ENCODE data around the gene NCKAP5.
A peak's percentile ranks its signal among the peaks of the same experiment; 100 is the strongest.
"Not testable (repeated sequence)": the region's sequence is repeated elsewhere in the genome, so short reads cannot be mapped to it uniquely, and the experiment has no call there.

NCKAP5 gene

DNA sequence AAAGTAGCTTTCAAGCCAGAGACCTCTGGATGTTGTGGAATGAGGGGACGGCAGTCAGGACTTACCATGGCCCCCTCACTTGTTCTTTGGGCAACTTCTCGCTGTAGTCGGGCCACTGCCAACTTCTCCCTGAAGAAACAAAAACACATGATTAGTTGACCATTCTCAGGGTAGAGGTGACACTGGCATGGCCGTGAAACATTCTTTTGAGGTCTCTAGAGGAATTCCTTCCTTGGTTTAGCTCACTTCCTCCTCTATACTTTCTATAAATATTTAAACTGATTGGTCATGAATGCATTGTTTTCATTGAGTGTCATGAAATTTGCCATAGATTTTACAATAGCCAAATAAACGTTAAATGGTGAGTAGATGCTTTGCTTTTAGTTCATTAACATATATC lies 354.6 kb downstream of the NCKAP5 start:
- H3K4me3 ChIP-seq (ENCODE audit: control insufficient read depth, low read depth, low read length), result no peak overlapping the region
- DNase-seq (ENCODE audit: low read depth), result no peak
- no peak for TF ChIP-seq CTCF (IDR thresholded peaks at IDR 0.05; ENCODE audit: control insufficient read depth, insufficient read depth, low read depth, low read length, missing control alignments)

- no peak for TF ChIP-seq CTCF (IDR thresholded peaks at IDR 0.05; ENCODE audit: control insufficient read depth, insufficient read depth, low read depth, low read length, missing control alignments)
- H3K4me3 ChIP-seq (ENCODE audit: control insufficient read depth, low read depth, low read length), result no peak overlapping the region
- no peak for DNase-seq (ENCODE audit: low read depth)
Measured at GRCh38 chr2:133209325-133209724, 358.9 kb downstream of the NCKAP5 start.

DNA sequence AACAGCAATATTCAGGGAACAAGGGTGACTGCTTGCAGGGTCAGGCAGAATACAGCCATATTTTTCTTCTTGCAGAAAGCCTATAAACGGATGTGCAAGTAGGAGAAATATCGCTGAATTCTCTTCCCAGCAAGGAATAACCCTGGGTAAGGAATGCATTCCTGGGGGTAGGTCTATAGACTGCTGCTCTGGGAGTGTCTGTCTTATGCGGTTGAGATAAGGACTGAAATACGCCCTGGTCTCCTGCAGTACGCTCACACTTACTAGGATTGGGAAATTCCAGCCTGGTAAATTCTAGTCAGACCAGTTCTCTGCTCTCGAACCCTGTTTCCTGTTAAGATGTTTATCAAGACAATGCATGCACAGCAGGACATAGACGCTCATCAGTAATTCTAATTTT lies 361.6 kb downstream of the NCKAP5 start:
- DNase-seq (ENCODE audit: low read depth), result not testable (repeated sequence)

GRCh38 chr2:133204421-133204820 lies 363.8 kb downstream of the NCKAP5 start:
- no peak for TF ChIP-seq CTCF (IDR thresholded peaks at IDR 0.05; ENCODE audit: control insufficient read depth, insufficient read depth, low read depth, low read length, missing control alignments)
- no peak overlapping the region for H3K4me3 ChIP-seq (ENCODE audit: control insufficient read depth, low read depth, low read length)
- no peak for DNase-seq (ENCODE audit: low read depth)

More for the DNA sequence above, 361.6 kb downstream of the NCKAP5 start:
- H3K4me3 ChIP-seq (ENCODE audit: control insufficient read depth, low read depth, low read length), result not testable (repeated sequence)

DNA sequence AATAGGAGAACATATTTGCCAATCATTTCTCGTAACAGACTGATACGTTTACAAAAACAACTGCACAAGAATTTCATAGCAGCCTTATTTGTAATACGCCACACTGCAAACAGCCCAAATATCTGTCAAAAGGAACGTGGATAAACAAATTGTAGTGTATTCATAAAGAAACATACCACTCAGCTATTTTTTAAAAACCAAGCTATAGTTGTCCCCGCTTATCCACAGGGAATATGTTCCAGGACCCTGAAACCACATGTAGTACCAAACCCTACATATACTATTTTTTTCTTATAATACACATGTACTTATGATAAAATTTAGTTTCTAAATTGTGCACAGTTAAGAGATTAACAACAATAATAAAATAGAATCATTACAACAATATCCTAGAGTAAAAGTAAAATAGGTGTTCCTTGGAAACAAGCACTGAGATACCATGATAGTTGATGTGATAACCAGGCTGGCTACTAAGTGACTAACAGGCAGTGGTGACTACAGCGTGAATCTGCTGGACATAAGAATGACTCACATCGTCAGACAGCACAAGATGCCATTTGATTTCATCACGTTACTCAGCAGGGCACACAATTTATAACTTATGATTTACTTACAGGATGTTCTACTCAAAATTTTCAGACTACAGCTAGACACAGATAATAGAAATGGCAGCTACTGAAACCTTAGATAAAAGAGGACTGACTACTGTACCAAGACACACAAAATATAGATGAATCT lies 367.4 kb downstream of the NCKAP5 start:
- no peak overlapping the region for H3K4me3 ChIP-seq (ENCODE audit: control insufficient read depth, low read depth, low read length)
- no peak for TF ChIP-seq CTCF (IDR thresholded peaks at IDR 0.05; ENCODE audit: control insufficient read depth, insufficient read depth, low read depth, low read length, missing control alignments)
- DNase-seq (ENCODE audit: low read depth), result peak; percentile 89

DNA sequence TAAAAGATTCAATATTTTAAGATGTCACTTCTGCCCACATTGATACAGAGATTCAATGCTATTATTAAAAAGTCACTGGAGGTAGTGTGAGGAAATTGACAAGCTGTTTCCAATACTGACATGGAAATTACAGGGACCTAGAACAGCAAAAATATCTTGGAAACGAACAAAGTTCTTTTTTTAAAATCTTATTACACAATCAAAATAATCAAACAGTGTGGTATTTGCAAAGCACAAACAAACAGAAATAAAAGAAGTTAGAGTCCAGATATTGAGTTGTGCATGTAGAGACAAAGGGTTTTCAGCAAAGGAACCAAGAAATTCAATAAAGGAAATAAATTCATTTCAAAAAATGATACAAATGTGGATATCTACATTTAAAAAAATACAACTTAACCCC lies 369.6 kb downstream of the NCKAP5 start:
- H3K4me3 ChIP-seq (ENCODE audit: control insufficient read depth, low read depth, low read length), result no peak overlapping the region
- DNase-seq (ENCODE audit: low read depth), result no peak
- no peak for TF ChIP-seq CTCF (IDR thresholded peaks at IDR 0.05; ENCODE audit: control insufficient read depth, insufficient read depth, low read depth, low read length, missing control alignments)

DNA sequence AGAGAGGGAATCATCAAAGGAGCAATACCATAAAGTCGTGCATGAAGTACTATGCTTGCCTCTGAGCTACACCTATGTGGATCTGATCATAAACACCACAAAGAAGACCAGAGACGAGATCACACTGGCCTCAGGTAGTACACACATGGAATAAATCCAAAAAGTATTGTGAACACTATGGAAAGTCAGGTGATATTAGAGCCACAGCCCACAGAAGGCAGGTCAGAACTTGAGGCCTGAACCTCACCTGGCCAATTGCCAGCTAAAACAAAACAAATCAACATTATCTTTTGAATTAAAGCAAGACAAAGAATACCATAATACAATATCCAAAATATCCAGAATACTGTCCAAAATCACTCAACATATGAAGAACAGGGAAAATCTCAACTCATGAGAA lies 371.1 kb downstream of the NCKAP5 start:
- no peak for TF ChIP-seq CTCF (IDR thresholded peaks at IDR 0.05; ENCODE audit: control insufficient read depth, insufficient read depth, low read depth, low read length, missing control alignments)
- H3K4me3 ChIP-seq (ENCODE audit: control insufficient read depth, low read depth, low read length), result no peak overlapping the region
- DNase-seq (ENCODE audit: low read depth), result no peak
